GM19397 (cell line): ENCODE data around the gene OTOF.

Experiments used
- ATAC-seq: cut with Tn5 transposase; IDR thresholded peaks from one replicate; pipeline ENCODE4 v1.9.1; 2021; ENCODE audit warnings: mild to moderate bottlenecking, moderate library complexity; ENCODE audit not compliant: unreplicated experiment

Gene OTOF

DNA sequence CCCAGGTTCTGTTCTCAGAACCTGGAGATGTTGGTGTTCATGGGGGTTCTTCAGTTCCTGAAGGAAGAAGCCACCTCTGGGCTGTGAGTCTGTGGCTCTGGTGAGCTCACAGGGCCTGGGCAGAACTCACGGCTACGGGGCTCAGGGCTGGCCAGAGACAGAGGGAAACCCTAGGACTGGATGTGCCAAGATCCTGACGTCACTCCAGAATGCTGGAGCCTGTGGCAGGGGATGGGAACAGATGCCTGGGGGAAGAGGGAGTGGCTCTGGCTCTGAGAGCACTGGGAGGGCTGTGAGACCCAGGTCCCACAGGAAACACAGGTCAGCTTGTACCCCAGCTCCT, at the start of gene OTOF:
Gene OTOF (minus strand): TSS at position 214 of the 343 bp plus-strand sequence.
- no peak for ATAC-seq

DNA sequence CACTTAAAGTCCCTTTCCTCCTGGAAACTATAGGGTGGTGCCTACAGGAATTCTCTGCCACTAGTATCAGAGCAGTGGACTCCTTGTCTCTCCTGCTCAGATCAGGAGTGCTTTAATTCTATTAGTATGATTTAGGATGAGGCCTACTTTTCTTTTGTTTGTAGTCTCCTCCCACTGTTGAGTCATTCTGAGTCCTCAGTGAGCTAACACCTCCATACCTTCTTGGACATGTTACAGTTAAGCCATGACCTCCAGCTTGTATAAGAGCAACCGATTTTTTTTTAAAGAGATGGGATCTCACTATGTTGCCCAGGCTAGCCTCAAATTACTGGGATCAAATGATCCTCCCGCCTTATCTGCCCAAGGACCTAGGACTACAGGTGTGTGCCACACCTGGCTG, 48.7 kb upstream of the OTOF start:
- no peak for ATAC-seq

DNA sequence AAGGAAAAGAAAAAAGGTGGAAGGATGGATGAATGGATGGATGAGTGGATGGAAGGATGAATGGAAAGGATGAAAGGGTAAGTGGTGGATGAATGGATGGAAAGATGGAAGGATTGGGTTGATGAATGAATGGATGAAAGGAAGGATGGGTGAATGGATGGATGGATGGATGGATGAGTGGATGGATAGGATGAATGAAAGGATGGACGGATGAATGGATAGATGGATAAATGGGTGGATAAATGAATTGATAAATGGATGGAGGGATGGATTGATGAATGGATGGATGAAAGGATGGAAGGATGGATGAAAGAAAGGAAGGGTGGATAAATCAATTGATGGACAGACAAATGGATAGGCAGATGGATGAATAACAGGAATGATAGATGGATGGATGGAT, 48.2 kb upstream of the OTOF start:
- no peak for ATAC-seq

DNA sequence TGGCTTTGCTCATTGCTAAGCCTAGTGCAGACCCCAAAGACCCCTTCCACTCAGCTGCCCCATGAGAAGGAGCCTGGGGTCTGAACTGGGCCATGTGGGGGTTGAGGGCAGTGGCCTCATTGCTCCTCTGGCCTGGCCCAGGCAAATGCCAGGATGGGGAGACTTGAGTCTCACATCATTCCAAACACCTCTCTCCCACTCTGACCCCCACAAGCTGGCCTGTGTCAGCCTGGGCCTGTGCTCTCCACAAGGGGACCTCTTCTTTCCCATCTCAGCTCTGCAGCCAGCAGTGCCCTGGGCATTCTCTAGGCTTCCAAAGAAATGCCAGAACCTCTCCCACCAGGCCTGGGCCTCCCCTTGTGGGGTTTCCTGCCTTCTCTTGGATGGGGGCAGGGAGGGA, 45.8 kb upstream of the OTOF start:
- ATAC-seq, result no peak

DNA sequence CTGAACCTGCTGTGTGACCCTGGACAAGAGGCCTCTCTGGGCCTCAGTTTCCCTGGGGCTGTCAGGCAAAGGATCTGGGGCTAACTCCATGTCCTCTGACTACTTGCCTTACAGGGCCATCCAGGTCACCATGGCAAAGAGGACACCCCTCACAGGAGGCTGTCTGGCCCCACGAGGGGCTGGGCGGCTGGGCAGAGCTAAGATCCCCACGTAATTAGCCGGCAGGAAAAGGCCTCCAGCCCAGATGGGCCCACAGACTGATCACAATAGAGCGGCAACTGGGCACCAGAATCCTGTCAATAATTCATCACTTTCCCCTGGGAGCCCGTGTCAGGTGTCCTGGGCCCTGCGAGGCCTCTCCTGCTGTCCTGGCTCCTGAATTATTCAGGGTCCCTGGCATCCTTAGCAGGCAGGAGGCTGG, 44.8 kb upstream of the OTOF start:
- no peak for ATAC-seq

DNA sequence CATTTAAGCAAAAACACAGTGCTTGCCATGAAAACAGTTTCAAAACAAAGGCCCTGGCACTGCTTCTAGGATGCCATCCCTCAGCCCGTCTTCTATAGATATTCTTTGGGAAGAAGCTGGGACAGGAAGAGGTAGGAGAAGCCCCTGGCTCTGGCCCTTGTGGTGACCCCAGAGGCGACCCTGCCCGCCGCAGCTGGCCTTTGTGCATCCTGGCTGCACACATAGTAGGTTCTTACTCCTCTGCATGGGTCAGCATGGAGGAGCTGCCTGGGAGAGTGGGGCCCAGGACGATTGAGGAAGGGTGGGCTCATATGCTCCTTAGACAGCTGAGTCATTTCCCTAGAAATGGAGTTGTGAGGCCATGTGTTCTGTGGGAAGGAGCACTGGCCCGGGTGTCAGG, 44.4 kb upstream of the OTOF start:
- ATAC-seq, result no peak

DNA sequence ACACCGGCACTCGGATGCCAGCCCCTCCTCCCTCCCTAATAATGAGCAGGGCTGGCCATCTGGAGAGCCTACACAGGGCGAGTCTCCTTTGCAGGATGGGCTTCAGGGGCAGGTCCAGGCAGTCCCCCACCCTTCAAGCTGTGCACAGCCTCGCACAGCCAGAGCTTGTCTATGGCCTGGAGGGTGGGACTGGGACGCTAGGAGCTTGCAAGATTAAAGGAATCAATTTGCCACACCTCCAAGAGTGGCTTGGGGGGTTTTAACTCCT, 43.9 kb upstream of the OTOF start:
- no peak for ATAC-seq

DNA sequence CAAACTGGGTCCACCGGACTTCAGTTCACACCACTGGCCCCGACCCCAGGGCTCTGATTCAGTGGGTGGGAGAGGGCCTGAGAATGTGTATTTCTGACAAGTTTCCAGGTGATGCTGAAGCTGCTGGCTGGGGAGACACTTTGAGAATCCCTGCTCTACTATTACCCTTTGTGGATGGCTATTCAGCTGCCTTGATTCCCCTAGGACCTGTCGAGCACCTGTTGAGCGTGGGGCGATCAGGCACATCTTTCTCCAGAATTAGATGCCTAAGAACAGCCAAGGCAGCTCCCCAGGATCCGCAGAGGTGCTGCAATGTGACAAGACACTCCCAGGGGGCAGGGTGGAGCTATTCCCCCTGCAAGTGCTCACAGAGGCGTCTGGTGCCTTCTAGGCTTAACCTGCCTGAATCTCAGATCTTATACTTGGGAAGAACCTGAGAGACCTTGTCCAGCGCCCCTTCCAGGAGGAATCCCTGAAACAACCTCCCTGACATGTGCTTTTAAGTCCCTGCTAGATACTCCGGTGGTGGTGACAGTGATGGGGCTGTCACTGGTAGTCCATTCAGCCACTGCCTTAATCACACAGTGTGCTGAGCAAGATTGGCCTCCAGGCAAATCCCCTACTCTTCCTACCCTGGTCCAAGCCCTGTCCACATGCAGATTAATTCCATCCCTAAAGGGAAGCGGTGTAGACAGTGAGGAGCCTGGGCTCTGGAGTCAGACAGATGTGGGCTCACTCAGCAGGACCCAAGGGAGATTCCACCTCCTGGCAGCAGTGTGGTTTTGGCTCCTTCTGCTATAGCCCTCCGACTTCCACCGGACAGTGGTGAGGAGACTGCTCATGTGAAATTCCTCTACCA, 43.4 kb upstream of the OTOF start:
- ATAC-seq, result no peak

DNA sequence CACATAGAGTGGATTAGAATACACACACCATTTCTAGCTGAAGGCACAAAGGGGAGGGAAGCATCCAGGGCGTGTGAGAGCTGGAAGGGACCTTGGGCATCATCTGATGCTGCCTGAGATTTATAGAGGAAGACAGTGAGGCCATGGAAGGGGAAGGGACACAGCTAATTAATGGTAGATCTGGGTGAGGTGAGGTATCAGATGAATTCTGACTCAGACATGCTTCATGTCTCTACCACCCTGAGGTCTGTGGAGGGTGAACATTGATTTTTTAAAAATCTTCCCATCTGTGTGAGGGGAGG, 42.2 kb upstream of the OTOF start:
- no peak for ATAC-seq

DNA sequence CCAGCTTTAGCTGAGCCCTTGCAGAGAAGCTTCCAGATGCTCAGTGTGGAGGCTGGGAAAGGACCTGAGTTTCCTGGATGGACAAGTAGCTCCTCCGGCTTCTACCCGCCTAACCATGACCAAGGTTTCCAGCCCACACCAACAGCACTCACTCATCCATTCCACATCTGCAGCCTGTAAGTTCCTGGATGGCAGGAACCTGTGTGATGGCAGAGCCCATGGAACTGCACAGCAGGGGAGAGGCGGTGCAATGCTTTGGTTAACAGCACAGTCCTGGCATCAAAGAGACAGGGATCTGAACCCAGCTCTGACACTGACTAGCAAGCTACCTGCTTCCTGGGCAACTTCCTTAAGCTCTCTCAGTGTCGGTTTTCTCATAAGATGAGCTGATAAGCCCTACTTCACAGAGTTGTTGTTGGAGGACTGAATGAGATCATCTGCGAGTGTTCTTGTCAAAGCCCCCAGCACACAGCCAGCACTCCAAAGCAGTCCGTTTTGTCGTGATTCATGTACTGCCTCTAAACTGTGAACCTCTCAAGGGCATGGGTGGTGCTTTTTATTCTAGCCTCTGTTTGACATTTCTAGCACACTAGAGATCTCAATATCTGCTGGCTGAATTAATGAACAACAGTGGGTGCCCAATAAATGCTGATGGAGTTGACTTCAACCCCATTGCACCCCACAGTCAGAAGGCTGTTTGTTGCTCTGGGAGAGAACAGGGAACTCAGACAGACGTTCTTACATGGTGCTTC, 41.6 kb upstream of the OTOF start:
- no peak for ATAC-seq

DNA sequence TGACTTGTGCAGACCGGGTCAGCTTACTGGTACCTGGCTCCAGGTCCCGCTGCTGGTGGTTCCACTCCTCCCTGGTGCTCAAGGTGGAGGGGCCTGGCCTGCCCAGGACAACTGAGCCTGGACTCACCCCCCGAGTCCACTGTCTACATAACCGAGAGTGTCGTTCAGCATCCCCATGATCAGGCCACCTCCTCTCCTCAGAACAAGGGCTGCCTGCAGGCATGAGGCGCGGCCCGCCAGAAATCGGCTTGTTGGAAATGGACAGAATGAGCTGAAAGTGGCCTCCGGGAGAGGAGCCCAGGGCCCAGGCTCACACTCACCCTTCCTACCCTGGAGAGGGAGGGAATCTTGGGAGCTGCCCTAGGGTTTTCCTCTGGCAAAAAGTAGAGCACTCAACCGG, 38.9 kb upstream of the OTOF start:
- ATAC-seq, result no peak

DNA sequence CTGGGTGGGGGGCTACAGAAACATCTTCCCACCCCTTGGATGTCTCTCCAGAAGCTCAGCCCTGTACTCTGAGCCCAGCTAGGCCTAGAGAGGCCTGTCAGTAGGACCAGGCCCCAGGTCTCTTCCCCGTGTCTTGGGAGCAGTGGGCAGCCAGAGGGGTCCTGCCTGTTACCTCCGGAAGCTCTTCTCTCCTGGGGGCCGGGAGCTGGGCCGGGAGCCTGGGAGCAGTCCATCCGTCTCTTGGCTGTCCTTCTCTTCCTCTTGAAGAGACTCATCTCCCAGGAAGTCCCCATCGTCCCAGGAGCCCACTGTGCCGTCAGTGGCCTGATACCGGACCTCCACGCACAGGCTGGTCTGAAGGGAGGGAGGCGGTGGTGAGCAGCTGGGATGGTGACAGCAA, 38.3 kb upstream of the OTOF start:
- no peak for ATAC-seq

DNA sequence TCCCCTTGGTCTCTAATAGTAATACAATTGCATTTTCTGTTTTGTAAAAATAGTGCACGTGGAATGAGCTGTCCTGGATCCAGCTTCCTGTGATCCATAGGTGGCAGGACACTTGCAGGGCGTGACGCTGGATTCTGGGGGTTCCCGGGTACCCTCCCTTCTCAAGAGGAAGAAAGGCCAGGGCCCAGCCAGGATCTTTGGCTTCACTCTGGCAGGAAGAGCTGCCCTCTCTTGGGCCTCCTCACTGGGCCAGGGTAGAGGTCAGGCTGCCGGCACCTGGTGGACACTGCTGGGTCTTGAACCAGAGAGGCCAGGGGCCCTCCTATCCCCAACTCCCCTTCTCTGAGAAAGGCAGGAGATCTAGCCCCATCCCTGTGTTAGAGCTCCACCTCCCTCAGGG, 37.8 kb upstream of the OTOF start:
- ATAC-seq, result no peak

DNA sequence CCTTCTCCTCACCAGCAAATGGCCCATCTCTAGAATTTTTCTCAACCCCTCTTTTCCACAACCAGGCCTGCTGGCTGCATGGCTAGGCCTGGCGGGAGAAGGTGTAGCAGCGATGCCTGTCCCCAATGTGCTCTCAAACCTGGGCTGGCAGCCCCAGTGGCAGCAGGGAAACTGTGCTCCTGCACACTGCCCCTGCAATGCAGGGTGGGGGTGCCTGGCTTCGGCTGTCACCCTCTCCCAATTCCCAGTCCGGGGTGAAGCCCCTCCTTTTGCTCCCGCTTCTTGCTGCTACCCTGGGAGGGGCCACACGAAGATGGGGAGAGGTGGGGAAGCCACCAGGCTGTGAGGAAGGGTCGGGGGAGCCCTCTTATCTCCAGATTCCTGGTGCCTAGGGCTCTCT, 36.1 kb upstream of the OTOF start:
- ATAC-seq, result no peak

DNA sequence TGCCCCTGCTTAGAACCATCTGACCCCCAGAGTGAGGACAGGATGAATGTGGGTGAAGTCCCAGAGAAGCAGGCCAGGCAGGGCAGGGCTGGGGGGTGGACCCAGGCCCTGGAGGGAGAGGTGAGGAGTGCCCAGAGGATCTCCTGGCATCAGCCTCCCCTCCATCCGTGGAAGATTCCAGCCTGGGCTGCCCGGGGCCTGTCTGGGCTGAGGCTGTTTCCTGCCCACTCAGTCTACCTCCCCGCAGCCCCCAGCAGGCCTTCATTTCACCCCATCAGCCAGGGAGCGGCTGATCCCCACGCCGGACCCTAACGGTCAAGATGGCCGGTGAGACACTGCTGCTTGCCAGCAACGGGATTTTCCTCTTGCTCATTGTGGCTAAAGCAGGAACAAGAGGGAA, 35.3 kb upstream of the OTOF start:
- no peak for ATAC-seq

DNA sequence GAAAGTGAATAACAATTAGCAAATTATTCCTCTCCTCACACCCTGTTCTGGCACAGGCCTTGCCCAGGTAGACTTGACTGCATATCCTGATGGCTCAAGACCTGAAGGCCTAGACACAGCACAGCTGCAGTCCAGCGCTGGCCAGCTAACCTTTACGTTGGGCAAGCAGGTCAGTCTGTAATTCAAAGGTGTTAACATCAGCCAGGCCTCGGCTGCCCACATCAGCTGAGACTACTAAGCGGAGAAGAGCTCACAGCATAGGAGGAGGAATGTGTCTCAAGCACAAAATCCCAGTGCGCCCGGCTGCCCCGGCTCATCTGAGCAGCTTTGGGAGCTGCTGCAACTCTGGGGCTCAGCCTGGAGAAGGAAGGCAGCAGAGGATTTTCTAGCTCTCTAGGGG, 33.5 kb upstream of the OTOF start:
- ATAC-seq, result no peak

DNA sequence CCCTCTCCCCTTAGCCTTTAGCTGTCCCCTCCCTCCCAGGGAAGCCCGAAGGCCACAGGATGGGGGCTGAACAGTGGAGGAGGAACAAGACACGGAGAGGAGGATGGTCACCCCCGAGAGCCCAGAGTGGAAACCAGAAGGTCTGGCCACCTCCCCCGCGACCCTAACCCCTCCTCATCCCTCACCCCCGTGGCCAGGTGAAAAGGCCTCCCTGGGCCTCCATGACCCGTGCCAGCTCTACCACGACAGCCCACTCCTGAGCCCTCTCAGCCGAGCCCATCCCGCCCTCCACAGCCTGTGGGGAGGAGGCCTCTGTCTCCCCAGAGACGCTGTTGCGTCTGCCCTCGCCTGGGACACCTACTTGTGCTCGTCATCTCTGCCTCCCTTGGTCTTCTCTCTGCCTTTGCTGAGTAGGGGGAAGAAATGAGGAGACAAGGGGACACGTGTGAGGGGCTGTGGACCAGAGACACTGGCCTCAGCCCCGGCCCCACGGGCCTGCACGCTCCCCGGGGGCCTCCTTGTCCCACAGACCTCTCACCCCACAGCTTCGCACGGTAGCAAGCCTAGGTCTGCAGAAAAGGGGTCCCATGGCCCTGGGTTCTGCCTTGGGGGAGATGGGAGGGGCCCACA, 32.5 kb upstream of the OTOF start:
- no peak for ATAC-seq

DNA sequence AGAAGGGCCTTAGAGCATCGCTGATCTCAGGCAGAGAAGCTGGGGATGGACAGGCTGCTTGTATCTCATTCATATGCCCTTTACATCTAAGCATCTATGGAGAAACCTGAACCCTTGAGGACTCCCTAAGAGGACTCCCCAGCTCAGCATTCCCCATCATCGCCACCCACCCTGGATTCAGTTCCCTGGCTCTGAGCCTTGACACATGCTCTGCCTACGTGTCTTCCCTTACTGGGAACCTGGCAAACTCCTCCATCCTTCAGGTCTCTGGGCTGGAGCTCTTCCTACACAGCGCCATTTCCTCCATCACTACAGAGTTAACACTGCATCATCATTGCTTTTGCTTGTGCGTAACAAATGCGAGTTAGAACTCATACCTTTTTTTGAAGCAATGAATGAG, 31.2 kb upstream of the OTOF start:
- no peak for ATAC-seq

DNA sequence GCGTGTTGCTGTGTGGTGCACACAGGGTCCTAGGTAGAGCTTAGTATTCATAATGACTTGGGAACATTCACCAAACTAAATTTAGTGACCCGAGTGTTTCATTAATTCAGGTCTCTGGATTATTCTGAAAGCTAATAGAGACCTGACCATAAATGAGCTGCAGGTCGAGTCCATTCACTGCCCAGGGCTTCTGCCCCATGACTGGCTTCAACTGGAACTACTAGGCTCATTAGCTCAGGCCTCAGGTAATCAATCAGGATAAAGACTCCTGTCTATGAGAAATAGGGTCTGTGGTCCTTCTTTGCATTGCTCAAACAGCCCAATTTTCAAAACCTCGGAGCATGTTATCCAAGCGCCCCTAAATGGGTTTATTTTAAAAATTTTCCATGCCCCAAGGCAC, 30.0 kb upstream of the OTOF start:
- no peak for ATAC-seq

DNA sequence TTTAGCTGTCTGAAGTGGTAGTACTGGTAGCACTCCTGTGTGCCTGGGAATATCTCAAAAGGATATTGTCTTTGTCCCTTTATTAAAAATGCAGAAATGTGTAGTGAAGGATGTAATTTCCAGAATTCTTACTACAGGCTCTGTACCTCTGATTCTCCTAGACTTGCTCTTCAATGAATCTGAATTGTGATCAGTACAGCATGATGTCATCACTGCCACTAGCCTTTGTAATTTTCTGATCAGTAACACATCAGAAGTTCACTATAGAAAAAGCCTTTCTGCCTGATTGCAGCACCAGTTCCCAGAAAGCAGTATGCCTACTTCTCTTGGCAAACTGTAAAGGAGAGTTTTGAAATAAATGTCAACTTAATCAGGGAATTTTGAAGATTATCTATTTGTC, 29.2 kb upstream of the OTOF start:
- ATAC-seq, result no peak

DNA sequence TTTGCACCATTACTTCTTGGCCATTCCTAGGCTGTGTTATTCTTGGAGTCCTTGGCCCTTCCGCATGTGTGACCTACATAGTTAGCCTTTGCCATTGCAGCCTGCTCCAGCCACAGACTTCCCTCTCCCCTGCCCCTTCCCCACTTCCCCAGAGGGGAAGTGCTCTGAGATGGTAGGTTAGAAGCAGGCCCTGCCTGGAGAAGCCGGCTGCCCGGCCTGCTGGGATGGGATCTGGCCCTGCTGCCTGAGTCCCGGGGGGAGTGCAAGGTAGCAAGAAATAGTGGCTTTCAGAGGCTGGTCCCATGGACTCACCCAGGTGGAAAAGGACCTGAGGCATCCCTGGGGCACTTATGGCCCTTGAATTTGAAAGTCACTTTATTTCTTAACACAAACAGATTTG, 28.4 kb upstream of the OTOF start:
- no peak for ATAC-seq

DNA sequence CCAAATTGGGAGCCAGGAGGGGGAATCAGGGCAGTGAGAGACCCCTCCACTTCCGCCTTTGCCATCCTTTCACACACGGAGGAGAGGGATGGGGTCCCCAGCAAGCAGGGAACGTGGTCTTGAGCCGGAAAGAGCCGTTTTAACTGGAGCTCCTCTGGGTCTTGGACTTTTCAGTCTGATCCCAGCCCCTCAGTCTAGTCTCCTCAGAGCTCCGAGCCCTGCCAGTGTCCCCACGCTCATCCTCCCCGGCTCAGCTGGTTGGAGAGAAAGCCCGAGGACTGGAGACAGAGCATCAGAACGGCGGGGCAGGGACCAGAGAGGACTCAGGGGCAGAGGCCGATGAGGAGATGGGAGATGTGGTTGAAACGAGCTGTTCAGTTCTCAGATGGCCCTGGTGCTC, 26.1 kb upstream of the OTOF start:
- ATAC-seq, result no peak
